Ammon's horn (tissue), 1 donor: ENCODE measurements around the gene SLC38A10.
"Not testable (repeated sequence)": the region's sequence is repeated elsewhere in the genome, so short reads cannot be mapped to it uniquely, and the experiment has no call there.

Experiments
- DNase-seq: peaks from one replicate; pipeline ENCODE4 v3.0.0-alpha.2; 2016; ENCODE audit warnings: low spot score

Gene SLC38A10

GRCh38 chr17:81312624-81313325, 17.7 kb upstream of the SLC38A10 start:
- DNase-seq = no peak

DNA sequence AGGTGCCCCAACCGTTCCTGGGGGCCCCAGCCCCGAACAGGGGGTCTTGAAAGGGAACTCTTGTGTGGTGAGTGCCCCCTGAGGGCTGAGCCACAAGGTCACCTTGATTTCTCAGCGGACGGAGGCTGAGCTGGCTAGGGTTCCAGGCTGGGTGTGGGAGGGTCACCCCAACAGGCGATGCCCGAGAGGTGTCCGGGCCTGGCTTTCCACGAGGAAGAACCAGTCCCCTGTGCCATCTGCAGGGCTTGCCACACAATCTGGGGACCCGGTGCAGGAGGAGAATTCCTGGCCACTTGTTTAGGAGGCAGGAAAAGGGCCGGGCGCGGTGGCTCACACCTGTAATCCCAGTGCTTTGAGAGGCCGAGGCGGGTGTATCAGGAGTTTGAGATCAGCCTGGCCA, 16.8 kb upstream of the SLC38A10 start:
- DNase-seq = no peak

GRCh38 chr17:81310949-81311550, 15.9 kb upstream of the SLC38A10 start:
- DNase-seq = no peak

DNA sequence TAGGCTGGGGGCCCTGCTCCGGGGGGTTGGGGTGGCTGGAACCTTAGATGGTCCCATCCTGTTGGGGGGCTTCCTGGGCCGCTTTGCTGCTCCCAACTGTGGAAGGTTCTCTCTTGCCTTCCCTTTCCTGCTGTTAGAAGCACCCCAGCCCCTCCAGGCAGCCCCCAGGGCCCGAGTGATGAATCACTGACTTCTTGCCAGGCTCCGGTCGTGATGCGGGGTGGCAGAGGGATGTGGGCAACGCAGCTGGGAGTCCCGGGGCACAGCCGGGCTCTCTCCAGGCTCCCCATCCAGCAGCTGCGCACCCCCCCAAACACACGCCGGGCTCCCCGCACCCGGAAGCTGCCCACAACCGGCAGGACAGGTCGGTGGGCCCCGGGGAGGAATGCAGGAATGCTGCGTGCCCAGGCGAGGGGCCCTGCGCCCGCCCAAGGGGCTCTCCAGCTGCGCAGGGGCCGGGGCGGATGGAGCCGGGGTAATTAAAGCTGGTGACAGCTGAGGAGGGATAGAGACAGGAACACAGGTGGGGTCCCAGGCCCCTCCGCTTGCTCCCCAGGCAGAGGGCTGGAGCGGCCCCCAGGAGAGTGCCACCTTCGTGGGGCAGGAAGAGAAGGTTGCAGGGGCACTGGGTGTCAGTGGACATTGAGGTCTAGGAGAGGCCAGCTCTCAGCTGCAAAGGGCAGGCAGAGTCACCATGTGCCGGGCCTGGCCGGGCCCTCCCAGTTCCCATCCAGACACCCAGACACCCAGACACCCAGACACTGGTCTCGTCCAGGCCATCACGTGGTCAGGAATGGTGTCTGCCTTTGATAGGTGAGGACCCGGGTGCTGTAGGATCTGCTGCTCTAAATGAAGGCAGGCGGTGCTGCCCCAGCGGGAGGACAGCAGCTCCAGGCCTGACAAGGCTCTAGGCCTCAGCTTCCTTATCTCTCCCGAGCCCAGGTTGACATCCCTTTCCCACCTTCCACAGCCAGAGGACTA, 15.0 kb upstream of the SLC38A10 start:
- no peak for DNase-seq

GRCh38 chr17:81309140-81309858, 14.2 kb upstream of the SLC38A10 start:
- DNase-seq = peak; percentile 62

- not testable (repeated sequence) for DNase-seq
Measured at GRCh38 chr17:81308784-81309139, 13.7 kb upstream of the SLC38A10 start.

- no peak for DNase-seq
Measured at GRCh38 chr17:81307636-81308560, 12.8 kb upstream of the SLC38A10 start.

DNA sequence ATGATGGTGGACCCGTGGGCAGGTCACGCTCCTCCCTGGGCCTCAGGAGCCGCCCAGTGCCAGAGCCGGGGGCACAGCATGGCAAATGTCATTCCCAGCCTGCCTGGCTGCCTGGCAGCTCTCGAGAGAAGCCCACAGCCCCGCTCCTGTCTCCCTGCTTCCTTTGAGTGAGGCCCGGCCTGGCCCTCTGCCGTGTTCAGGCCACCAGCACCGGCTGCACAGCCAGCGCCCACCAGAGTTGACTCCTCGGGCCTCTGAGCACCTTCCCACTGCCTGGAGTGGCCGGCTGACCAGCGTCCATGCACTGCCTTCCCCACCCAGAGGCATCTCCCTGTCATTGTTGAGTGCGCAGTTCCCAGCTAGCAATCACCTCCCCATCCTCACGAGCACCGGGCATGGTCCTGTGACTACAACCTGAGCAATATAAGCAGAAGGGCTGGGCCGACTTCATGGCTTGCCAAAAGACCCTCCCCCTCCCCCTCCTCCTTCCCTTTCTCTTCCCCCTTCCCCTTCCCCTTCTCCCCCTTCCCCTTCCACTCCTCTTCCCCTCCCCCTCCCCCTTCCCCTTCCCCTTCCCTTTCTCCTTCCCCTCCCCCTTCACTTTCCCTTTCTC, 11.9 kb upstream of the SLC38A10 start:
- no peak for DNase-seq

DNA sequence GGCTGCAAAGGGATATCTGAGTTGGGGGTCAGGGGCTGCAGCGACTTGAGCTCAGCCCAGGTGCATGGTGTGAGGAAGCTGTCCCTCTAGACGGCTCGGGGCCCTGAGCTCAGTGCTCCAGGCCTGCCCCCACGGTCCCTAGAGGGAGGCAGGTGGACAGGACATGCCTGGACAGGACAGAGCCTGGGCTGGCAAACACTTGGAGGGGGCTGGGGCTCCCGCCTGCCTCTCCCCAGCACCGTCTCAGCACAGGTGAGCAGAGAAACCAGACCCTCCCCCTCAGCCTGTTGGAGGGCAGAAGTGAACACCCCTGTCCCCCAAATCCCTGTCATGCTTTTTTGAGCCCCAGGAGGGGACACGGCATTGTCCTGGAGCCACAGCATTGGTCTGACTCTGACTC, 11.4 kb upstream of the SLC38A10 start:
- no peak for DNase-seq

- DNase-seq = no peak
Measured at GRCh38 chr17:81305051-81305630, 10.0 kb upstream of the SLC38A10 start.

DNA sequence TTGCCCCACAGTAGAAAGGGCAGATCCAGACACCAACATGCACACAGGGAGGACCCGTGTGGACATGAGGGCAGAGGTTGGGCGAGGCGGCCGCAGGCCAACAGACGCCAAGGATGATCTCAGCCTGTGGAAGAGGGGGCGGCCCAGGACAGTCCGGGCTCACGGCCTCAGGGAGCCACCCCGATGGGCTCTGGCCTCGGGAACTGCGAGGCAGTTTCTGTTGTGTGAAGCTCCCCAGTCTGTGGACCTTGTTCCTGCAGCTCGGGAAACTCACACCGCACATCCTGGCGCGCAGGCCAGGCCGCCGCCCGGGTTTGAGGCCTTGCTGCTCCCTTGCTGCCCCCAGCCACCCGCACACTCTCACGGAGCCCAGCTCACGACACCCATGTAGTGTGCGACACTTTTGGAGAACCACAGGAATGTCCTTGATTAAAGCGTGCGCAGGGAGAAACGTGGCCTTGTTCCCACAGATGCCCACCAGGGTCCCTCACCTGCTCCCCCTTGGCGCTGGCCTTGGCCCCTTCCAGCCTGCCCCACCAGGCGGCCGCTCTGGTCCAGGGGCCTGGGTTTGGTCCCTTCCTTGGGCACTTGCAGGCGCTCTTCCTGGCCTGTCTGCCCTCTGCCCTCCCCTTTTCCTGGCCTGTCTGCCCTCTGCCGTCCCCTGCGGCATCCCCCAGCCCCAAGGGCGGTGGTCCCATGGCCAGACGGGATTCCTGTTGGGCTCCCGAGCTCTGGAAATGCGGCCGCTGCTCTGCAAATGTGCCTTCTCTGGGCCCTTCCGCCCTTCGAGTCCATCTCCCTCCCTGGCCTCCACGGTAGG, 9.3 kb upstream of the SLC38A10 start:
- DNase-seq = no peak

DNA sequence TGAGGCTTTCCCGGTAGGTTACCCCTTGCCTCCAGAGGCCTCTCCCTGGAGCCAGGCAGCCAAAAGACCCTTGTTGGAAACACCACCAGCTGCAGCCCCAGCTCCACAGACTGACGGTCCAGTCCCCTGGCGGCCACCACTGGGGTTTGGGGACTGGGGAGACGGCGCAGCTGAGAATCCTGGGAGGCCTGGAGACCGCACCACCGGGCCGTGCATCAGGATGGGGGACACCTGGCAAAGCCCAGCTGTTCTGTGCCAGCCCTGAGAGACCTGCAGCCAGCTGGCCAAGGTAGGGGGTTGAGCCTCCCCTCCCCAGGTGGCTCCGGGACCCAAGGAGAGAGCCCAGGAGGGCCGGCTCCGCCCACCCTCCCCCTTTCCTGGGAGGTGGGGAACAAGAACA, 8.3 kb upstream of the SLC38A10 start:
- no peak for DNase-seq

GRCh38 chr17:81302861-81303333, 7.8 kb upstream of the SLC38A10 start:
- no peak for DNase-seq

DNA sequence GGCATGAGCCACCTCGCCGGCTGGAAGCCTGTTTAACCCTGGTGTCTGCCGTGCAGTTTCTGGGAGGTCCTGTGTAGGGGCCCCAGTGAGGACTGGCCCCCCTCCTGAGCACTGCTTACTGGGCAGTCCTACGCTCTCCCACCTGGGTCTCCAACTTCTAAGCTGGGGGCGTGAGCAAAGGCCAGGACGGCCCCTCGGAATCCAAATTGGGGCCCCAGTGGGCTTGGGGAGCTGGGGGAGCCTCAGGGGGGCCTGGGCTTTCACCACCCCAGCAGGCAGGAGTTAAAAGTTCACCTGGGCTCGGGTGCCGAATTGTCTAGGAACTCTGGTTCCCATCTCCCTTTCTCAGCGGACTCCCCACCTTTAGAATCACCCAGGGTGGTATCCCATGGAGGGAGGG, 7.2 kb upstream of the SLC38A10 start:
- DNase-seq = no peak

DNA sequence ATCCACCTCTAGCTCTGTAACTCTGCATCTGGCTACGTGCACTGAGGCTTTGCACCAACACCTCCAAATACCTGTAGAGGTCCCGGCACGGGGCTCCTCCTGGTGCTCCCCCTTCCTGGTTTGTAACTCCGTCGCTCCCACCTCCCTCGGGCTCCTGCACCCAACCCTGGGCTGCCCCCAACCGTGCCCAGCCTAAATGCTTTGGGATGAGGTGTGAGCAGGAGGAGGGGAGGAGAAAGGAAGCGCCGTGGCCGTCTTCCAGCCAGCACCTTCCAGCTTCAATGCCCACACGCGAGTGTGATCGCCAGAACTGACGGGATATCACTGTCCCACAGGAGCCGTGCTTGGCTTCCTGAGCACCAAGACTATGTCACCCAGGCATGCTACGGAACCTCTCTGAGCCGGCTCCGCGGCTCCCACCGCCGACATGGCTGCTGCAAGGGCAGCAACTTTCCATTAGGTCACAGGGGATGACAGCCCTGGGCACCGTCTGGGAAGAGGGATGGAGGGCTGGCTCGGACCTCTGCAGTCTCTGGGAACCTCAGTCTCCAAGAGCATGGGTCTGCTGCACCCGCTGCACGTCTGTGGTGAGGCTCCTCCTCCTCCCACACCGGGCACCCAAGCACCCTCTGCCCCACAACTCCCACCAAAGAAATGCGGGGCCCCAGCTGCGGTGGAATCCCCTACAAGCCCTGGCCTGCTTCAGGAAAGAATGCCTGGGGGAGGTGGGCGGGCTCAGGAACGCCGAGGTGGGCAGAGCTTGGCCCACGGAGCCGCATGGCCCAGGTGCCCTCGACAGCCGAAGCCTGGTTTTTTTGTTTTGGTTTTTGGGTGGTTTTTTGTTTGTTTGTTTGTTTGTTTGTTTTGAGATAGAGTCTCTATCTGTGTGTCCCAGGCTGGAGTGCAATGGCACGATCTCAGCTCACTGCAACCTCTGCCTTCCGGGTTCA, 6.4 kb upstream of the SLC38A10 start:
- DNase-seq = no peak

- DNase-seq = no peak
Measured at GRCh38 chr17:81300586-81301155, 5.6 kb upstream of the SLC38A10 start.

- no peak for DNase-seq
Measured at GRCh38 chr17:81299846-81300585, 4.9 kb upstream of the SLC38A10 start.
